Inferior parietal cortex (tissue), 1 donor: ENCODE data around the gene DFFB.
A peak's percentile ranks its signal among the peaks of the same experiment; 100 is the strongest.

Experiments used
- DNase-seq: peaks from one replicate; pipeline ENCODE4 v3.0.0-alpha.2; 2016; ENCODE audit errors: extremely low spot score

The DFFB gene

GRCh38 chr1:3895951-3896325 lies 38.7 kb downstream of the DFFB start:
- DNase-seq, result no peak

GRCh38 chr1:3896396-3897000 lies 39.2 kb downstream of the DFFB start:
- no peak for DNase-seq

- DNase-seq, result no peak
These were observed 41.1 kb downstream of the DFFB start for GRCh38 chr1:3898475-3898735.

- no peak for DNase-seq
These were observed 41.9 kb downstream of the DFFB start for GRCh38 chr1:3898994-3899753.

GRCh38 chr1:3899754-3900149 lies 42.5 kb downstream of the DFFB start:
- no peak for DNase-seq

GRCh38 chr1:3900150-3900968 lies 43.1 kb downstream of the DFFB start, which contains the start of gene C1orf174:
TSS of gene C1orf174 (minus strand) at chr1:3900272. CDS start at chr1:3900186, 86 bp downstream.
- DNase-seq, result peak; percentile 98

GRCh38 chr1:3900969-3901529 lies 43.8 kb downstream of the DFFB start:
- DNase-seq, result peak; percentile 95

- no peak for DNase-seq
These were observed 44.8 kb downstream of the DFFB start for GRCh38 chr1:3902111-3902511.

- DNase-seq, result peak; percentile 22
These were observed 45.4 kb downstream of the DFFB start for GRCh38 chr1:3902571-3903091.

- no peak for DNase-seq
These were observed 46.1 kb downstream of the DFFB start for GRCh38 chr1:3903141-3904005.

- DNase-seq, result no peak
These were observed 46.9 kb downstream of the DFFB start for GRCh38 chr1:3904006-3904842.

- DNase-seq, result no peak
These were observed 47.5 kb downstream of the DFFB start for GRCh38 chr1:3904843-3905185.

GRCh38 chr1:3905266-3905952 lies 48.1 kb downstream of the DFFB start:
- DNase-seq, result no peak

- DNase-seq, result no peak
These were observed 48.8 kb downstream of the DFFB start for GRCh38 chr1:3905953-3906671.

- DNase-seq, result no peak
These were observed 49.4 kb downstream of the DFFB start for GRCh38 chr1:3906672-3907020.

- DNase-seq, result no peak
These were observed 49.8 kb downstream of the DFFB start for GRCh38 chr1:3907031-3907534.

GRCh38 chr1:3907621-3908165 lies 50.4 kb downstream of the DFFB start:
- DNase-seq, result no peak

GRCh38 chr1:3908886-3909517 lies 51.7 kb downstream of the DFFB start:
- DNase-seq, result no peak
